Measurements from ENCODE around the gene ANKFN1. TPM values are rescaled to one million over a fixed set of nuclear protein-coding genes. Genes with fewer than 3 reads are reported as not detected.

Gene ANKFN1
- total and polyA plus RNA-seq, 2 of the 13 experiments (the other 11 are each of a cell fraction or from before 2014, with no cell fraction given), result not detected

DNA sequence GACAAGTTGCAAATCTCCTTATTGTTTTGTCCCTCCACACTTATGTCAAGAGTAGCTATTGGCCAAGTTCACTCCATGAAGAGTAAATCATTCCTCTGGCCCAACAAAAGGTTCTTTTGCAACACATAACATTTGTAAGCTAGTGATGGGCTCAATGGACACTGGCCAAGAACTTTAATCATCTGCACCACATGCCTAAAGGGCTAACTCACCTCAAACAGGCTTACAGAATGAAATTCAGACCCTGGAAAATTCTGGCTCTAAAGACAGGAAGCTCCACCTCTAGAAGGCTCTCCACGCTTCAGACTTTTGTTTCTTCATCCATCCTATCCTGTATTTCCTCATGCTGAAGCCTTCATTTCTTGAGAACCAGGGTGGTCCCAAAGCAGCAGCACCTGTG, 10.9 kb upstream of the ANKFN1 start:
- Histone ChIP-seq H2AFZ (ENCODE audit: low read length) (no peak overlapping the region), H3K36me3 (replicated peaks in 1 of 2; ENCODE audit: control insufficient read depth in 1 of 2, insufficient read depth in 2 of 2, low read length in 2 of 2) (no peaks in the 10 kb centered on the region), H3K4me1 (ENCODE audit: insufficient read depth, low read length) (no peaks in the 10 kb centered on the region), H3K4me3 (replicated peaks in 1 of 3; ENCODE audit: insufficient read depth in 1 of 3, low read depth in 2 of 3, low read length in 3 of 3) (no peak overlapping the region), H3K79me2 (ENCODE audit: insufficient read depth, low read length) (no peaks in the 10 kb centered on the region), H3K9me3 (ENCODE audit: low read length) (no peaks in the 10 kb centered on the region; the same call in 1 of the 2 replicates), H4K20me1 (ENCODE audit: insufficient read depth, low read length) (no peaks in the 10 kb centered on the region), H3K27ac (ENCODE audit: extremely low read length, insufficient read depth, low read length) (no peak overlapping the region), H3K9ac (ENCODE audit: insufficient read depth, low read depth, low read length) (no peak overlapping the region), H3K27me3 (ENCODE audit: control insufficient read depth in 1 of 2, insufficient read depth in 2 of 2, low read length in 2 of 2) (no peaks in the 10 kb centered on the region), H3K4me2 (ENCODE audit: low read depth, low read length) (no peak overlapping the region)
- ChIA-PET CTCF (ENCODE audit: low intra/inter-chr PET ratio, low total read pairs) (no interaction called here), POLR2A (no interaction called here)
- FAIRE-seq, result no peak
- TF ChIP-seq ZBTB20 (CRISPR knock-in tag; IDR thresholded peaks at IDR 0.05; ENCODE audit: borderline replicate concordance, low read depth) (no peak), RNF2 (conservative IDR thresholded peaks at IDR 0.05; ENCODE audit: low read depth) (no peak), NFKB2 (CRISPR knock-in tag; IDR thresholded peaks at IDR 0.05; ENCODE audit: borderline replicate concordance) (no peak), ZMAT3 (CRISPR knock-in tag; conservative IDR thresholded peaks at IDR 0.05) (no peak), HNRNPLL (IDR thresholded peaks at IDR 0.05; ENCODE audit: low read depth, low read length, poor library complexity, severe bottlenecking) (no peak)
- TF ChIP-seq, protein P1, sequence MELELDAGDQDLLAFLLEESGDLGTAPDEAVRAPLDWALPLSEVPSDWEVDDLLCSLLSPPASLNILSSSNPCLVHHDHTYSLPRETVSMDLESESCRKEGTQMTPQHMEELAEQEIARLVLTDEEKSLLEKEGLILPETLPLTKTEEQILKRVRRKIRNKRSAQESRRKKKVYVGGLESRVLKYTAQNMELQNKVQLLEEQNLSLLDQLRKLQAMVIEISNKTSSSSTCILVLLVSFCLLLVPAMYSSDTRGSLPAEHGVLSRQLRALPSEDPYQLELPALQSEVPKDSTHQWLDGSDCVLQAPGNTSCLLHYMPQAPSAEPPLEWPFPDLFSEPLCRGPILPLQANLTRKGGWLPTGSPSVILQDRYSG (CRISPR knock-in tag; IDR thresholded peaks at IDR 0.05), result no peak
- TF ChIP-seq, protein P2, sequence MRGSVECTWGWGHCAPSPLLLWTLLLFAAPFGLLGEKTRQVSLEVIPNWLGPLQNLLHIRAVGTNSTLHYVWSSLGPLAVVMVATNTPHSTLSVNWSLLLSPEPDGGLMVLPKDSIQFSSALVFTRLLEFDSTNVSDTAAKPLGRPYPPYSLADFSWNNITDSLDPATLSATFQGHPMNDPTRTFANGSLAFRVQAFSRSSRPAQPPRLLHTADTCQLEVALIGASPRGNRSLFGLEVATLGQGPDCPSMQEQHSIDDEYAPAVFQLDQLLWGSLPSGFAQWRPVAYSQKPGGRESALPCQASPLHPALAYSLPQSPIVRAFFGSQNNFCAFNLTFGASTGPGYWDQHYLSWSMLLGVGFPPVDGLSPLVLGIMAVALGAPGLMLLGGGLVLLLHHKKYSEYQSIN (CRISPR knock-in tag; IDR thresholded peaks at IDR 0.05; ENCODE audit: borderline replicate concordance), result no peak
- WGBS (ENCODE audit: low lambda C conversion rate), result 4% methylated on average over 1 of the region's 1 CpG
- intact Hi-C loops (cut with micrococcal nuclease; ENCODE audit: unreplicated experiment) (no loop called here), in situ Hi-C loops (cut with HindIII; ENCODE audit: extremely low pct_ligation_motif_present, low pct_unique_long_range_greater_than_20kb) (no loop called here)
- no peak for DNase-seq (ENCODE audit: low spot score)
- ATAC-seq, result no peak
- BruUV-seq (replicated peaks), result no TSS peak

DNA sequence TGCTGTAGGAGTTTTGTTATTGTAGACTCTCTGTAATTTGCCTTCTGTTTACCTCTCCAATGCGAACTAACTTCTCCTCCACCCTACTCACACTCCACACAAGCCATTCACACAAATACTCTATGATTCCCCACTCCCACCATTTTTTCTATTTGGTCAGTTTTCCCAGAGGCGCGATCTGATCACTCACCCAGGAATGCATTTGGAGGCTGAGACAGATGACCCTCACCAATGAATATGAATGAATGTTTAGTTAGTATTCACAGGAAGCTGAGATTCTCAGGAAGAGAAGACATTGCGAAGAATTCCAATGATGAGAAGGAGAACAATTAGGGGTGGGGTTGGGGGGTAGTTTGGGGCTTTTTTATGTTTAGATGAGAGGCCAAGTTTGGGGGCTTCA, 10.5 kb upstream of the ANKFN1 start:
- no peaks in the 10 kb centered on the region for H3K27me3 ChIP-seq (ENCODE audit: control insufficient read depth in 1 of 2, insufficient read depth in 2 of 2, low read length in 2 of 2)
- in situ Hi-C loops (cut with HindIII; ENCODE audit: extremely low pct_ligation_motif_present, low pct_unique_long_range_greater_than_20kb) (no loop called here), intact Hi-C loops (cut with micrococcal nuclease; ENCODE audit: unreplicated experiment) (no loop called here)
- 66% methylated on average over 4 of the region's 4 CpGs for WGBS (ENCODE audit: low lambda C conversion rate)
- CTCF ChIA-PET (ENCODE audit: low intra/inter-chr PET ratio, low total read pairs), result no interaction called here
- BruUV-seq (replicated peaks), result no TSS peak
- no peaks in the 10 kb centered on the region for H3K4me1 ChIP-seq (ENCODE audit: insufficient read depth, low read length)
- no peak for ATAC-seq
- H3K4me3 ChIP-seq (replicated peaks in 1 of 3; ENCODE audit: insufficient read depth in 1 of 3, low read depth in 2 of 3, low read length in 3 of 3), result no peak overlapping the region
- FAIRE-seq, result no peak
- H3K36me3 ChIP-seq (replicated peaks in 1 of 2; ENCODE audit: control insufficient read depth in 1 of 2, insufficient read depth in 2 of 2, low read length in 2 of 2), result no peaks in the 10 kb centered on the region
- H4K20me1 ChIP-seq (ENCODE audit: insufficient read depth, low read length), result no peaks in the 10 kb centered on the region
- POLR2A ChIA-PET, result no interaction called here
- no peak overlapping the region for H3K27ac ChIP-seq (ENCODE audit: extremely low read length, insufficient read depth, low read length)
- no peaks in the 10 kb centered on the region; the same call in 1 of the 2 replicates for H3K9me3 ChIP-seq (ENCODE audit: low read length)
- no peak for DNase-seq (ENCODE audit: low spot score)
- H2AFZ ChIP-seq (ENCODE audit: low read length), result no peak overlapping the region
- H3K9ac ChIP-seq (ENCODE audit: insufficient read depth, low read depth, low read length), result no peak overlapping the region
- no peaks in the 10 kb centered on the region for H3K79me2 ChIP-seq (ENCODE audit: insufficient read depth, low read length)
- H3K4me2 ChIP-seq (ENCODE audit: low read depth, low read length), result no peak overlapping the region
- TF ChIP-seq, protein P3, sequence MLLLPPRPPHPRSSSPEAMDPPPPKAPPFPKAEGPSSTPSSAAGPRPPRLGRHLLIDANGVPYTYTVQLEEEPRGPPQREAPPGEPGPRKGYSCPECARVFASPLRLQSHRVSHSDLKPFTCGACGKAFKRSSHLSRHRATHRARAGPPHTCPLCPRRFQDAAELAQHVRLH (CRISPR knock-in tag; IDR thresholded peaks at IDR 0.05; ENCODE audit: borderline replicate concordance, low read depth), result no peak
- TF ChIP-seq NCOA5 (CRISPR knock-in tag; IDR thresholded peaks at IDR 0.05) (no peak), LCORL (IDR thresholded peaks at IDR 0.05) (no peak), LCORL (CRISPR knock-in tag; IDR thresholded peaks at IDR 0.05) (no peak), ZNF354B (CRISPR knock-in tag; IDR thresholded peaks at IDR 0.05) (no peak), DNMT3B (CRISPR knock-in tag; conservative IDR thresholded peaks at IDR 0.05) (no peak)
- TF ChIP-seq, protein P4, sequence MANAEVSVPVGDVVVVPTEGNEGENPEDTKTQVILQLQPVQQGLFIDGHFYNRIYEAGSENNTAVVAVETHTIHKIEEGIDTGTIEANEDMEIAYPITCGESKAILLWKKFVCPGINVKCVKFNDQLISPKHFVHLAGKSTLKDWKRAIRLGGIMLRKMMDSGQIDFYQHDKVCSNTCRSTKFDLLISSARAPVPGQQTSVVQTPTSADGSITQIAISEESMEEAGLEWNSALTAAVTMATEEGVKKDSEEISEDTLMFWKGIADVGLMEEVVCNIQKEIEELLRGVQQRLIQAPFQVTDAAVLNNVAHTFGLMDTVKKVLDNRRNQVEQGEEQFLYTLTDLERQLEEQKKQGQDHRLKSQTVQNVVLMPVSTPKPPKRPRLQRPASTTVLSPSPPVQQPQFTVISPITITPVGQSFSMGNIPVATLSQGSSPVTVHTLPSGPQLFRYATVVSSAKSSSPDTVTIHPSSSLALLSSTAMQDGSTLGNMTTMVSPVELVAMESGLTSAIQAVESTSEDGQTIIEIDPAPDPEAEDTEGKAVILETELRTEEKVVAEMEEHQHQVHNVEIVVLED (CRISPR knock-in tag; IDR thresholded peaks at IDR 0.05; ENCODE audit: borderline replicate concordance), result no peak

All from HepG2 (cell line).